ENCODE results near the gene NOS3. TPM values are rescaled to one million over a fixed set of nuclear protein-coding genes. Genes with fewer than 3 reads are reported as not detected.

Gene NOS3
- total RNA-seq, 1 experiment from 2014 or later = 0.71 TPM

- TF ChIP-seq, protein P1, sequence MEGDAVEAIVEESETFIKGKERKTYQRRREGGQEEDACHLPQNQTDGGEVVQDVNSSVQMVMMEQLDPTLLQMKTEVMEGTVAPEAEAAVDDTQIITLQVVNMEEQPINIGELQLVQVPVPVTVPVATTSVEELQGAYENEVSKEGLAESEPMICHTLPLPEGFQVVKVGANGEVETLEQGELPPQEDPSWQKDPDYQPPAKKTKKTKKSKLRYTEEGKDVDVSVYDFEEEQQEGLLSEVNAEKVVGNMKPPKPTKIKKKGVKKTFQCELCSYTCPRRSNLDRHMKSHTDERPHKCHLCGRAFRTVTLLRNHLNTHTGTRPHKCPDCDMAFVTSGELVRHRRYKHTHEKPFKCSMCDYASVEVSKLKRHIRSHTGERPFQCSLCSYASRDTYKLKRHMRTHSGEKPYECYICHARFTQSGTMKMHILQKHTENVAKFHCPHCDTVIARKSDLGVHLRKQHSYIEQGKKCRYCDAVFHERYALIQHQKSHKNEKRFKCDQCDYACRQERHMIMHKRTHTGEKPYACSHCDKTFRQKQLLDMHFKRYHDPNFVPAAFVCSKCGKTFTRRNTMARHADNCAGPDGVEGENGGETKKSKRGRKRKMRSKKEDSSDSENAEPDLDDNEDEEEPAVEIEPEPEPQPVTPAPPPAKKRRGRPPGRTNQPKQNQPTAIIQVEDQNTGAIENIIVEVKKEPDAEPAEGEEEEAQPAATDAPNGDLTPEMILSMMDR (IDR thresholded peaks at IDR 0.05; ENCODE audit: unreplicated experiment) = no peak
- H3K4me3 Mint-ChIP-seq (ENCODE audit: low read depth, unreplicated experiment) = no peak overlapping the region
- intact Hi-C loops (cut with micrococcal nuclease; ENCODE audit: unreplicated experiment) = no loop called here
- H3K4me1 Mint-ChIP-seq (ENCODE audit: low read depth, unreplicated experiment) = no peaks in the 10 kb centered on the region
- BruUV-seq (replicated peaks) = no TSS peak
- no peaks in the 10 kb centered on the region for H3K9me3 Mint-ChIP-seq (ENCODE audit: low read depth, unreplicated experiment)
- H3K36me3 Mint-ChIP-seq (ENCODE audit: insufficient read depth, unreplicated experiment) = no peaks in the 10 kb centered on the region
- DNase-seq = no peak
- CTCF ChIA-PET = interaction anchor here (1.1 kb wide), 1 partner anchor 12 kb away, joined by 4 read pairs; no protein-coding TSS in a partner anchor
- H3K27me3 Mint-ChIP-seq (ENCODE audit: unreplicated experiment) = peaks cover 95% of the 10 kb centered on the region
- H3K27ac Mint-ChIP-seq (ENCODE audit: unreplicated experiment) = no peak overlapping the region
Measured at GRCh38 chr7:150954201-150954985, 36.4 kb upstream of the NOS3 start.

GRCh38 chr7:150954986-150955518 lies 35.8 kb upstream of the NOS3 start:
- intact Hi-C loops (cut with micrococcal nuclease; ENCODE audit: unreplicated experiment) = no loop called here
- no TSS peak for BruUV-seq (replicated peaks)
- TF ChIP-seq, protein P1 (IDR thresholded peaks at IDR 0.05; ENCODE audit: unreplicated experiment) = no peak
- CTCF ChIA-PET = no interaction called here
- Mint-ChIP-seq H3K27me3 (ENCODE audit: unreplicated experiment) (peaks cover 95% of the 10 kb centered on the region), H3K9me3 (ENCODE audit: low read depth, unreplicated experiment) (no peaks in the 10 kb centered on the region), H3K4me1 (ENCODE audit: low read depth, unreplicated experiment) (no peaks in the 10 kb centered on the region), H3K27ac (ENCODE audit: unreplicated experiment) (no peak overlapping the region), H3K4me3 (ENCODE audit: low read depth, unreplicated experiment) (no peak overlapping the region), H3K36me3 (ENCODE audit: insufficient read depth, unreplicated experiment) (no peaks in the 10 kb centered on the region)
- DNase-seq = no peak

DNA sequence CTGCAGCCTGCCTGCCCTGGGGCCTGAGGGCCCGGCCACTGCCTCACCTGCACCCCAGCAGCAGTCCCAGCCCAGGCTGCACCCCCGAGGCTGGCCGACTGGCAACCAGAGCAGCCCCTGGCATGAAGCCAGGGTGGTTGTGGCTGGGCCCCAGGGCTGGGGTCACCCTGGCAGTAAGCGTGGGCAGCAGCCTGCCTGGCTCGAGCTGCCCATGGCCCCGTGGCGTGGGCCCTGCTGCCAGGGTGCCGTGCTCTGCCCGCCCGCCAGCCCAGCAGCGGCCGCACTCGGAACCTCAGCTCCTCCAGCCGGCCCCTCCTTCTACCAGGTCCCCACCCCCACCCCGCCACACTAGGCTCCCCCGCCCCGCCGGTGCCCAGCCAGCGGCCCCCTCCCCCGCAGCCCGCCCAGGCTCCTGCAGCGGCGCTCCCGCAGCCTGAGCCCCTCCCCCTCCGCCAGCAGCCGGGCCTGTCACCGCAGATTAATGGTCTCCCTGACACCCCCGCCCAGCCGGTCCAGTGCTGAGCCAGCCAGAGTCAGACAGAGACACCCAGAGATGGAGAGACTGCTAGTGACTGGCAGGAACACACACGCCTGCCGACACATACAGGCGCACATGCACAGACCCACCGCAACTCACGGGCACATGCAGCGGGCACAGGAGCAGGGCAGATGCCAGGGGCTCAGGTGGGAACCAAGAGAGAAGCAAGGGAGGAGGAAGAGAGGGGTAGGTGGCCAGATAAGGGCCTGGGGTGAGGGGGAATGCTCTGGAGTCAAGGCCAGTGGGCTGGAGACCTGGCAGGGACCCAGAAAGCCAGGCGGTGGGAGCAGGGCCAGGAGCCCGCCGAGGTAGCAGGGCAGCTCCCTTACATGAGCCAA lies 35.1 kb upstream of the NOS3 start:
- Mint-ChIP-seq H3K4me1 (ENCODE audit: low read depth, unreplicated experiment) (no peaks in the 10 kb centered on the region), H3K36me3 (ENCODE audit: insufficient read depth, unreplicated experiment) (no peaks in the 10 kb centered on the region), H3K4me3 (ENCODE audit: low read depth, unreplicated experiment) (no peak overlapping the region), H3K9me3 (ENCODE audit: low read depth, unreplicated experiment) (no peaks in the 10 kb centered on the region), H3K27me3 (ENCODE audit: unreplicated experiment) (peaks cover 96% of the 10 kb centered on the region), H3K27ac (ENCODE audit: unreplicated experiment) (no peak overlapping the region)
- intact Hi-C loops (cut with micrococcal nuclease; ENCODE audit: unreplicated experiment) = no loop called here
- TF ChIP-seq, protein P1 (IDR thresholded peaks at IDR 0.05; ENCODE audit: unreplicated experiment) = no peak
- no TSS peak for BruUV-seq (replicated peaks)
- CTCF ChIA-PET = no interaction called here
- DNase-seq = no peak

GRCh38 chr7:150956395-150957132 lies 34.3 kb upstream of the NOS3 start:
- Mint-ChIP-seq H3K9me3 (ENCODE audit: low read depth, unreplicated experiment) (no peaks in the 10 kb centered on the region), H3K4me1 (ENCODE audit: low read depth, unreplicated experiment) (no peaks in the 10 kb centered on the region), H3K4me3 (ENCODE audit: low read depth, unreplicated experiment) (no peak overlapping the region), H3K36me3 (ENCODE audit: insufficient read depth, unreplicated experiment) (no peaks in the 10 kb centered on the region), H3K27ac (ENCODE audit: unreplicated experiment) (no peak overlapping the region), H3K27me3 (ENCODE audit: unreplicated experiment) (peaks cover 93% of the 10 kb centered on the region)
- CTCF ChIA-PET = no interaction called here
- intact Hi-C loops (cut with micrococcal nuclease; ENCODE audit: unreplicated experiment) = no loop called here
- TF ChIP-seq, protein P1 (IDR thresholded peaks at IDR 0.05; ENCODE audit: unreplicated experiment) = no peak
- no peak for DNase-seq
- BruUV-seq (replicated peaks) = no TSS peak

All from Calu3 (cell line).